ACHN (cell line): Measurements from ENCODE around the gene SUSD4.

Source experiments
- DNase-seq: peaks from one replicate; pipeline ENCODE4 v3.0.0-alpha.2; 2015
- in situ Hi-C: cut with HindIII; loops from 2 replicates; pipeline ENCODE4 v1.10.0; 2017; ENCODE audit warnings: low sequenced_read_pairs, low pct_ligation_motif_present, low pct_unique_long_range_greater_than_20kb

SUSD4 gene

DNA sequence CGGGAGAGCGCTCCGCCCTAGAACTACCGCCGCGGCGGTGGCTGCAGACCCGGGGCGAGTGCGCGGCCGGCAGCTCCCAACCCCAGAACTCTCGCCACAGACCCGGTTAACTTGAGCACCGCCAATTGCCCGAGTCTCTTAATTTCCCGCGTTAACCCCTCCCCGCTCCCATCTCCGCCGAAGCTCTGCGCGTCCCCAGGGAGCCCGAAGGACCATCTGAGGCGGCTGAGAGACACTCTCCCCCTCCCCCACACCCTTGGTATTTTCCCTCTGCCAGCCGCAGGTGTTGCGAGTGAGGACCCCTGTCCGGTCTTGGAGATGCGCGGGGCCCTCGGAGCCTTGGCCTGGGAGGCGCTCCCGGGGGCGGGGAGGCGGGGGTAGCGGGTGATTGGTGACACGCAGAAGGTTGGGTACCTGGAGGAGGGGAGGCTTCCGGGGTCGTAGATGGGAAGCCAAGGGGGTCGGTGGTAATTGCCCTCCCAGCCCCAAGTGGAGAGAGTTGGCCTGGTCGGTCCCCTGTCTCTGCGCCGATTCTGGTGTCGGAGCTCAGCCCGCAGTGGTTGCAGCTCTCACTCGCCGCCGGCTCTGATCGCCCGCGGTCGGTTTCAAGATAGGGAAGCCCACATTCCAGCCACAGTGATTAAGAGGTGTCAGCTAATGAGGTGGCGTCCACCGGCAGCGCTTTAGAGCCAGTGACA is 858 bp upstream of the SUSD4 start:
- no peak for DNase-seq
- in situ Hi-C loops: no loop called here

DNA sequence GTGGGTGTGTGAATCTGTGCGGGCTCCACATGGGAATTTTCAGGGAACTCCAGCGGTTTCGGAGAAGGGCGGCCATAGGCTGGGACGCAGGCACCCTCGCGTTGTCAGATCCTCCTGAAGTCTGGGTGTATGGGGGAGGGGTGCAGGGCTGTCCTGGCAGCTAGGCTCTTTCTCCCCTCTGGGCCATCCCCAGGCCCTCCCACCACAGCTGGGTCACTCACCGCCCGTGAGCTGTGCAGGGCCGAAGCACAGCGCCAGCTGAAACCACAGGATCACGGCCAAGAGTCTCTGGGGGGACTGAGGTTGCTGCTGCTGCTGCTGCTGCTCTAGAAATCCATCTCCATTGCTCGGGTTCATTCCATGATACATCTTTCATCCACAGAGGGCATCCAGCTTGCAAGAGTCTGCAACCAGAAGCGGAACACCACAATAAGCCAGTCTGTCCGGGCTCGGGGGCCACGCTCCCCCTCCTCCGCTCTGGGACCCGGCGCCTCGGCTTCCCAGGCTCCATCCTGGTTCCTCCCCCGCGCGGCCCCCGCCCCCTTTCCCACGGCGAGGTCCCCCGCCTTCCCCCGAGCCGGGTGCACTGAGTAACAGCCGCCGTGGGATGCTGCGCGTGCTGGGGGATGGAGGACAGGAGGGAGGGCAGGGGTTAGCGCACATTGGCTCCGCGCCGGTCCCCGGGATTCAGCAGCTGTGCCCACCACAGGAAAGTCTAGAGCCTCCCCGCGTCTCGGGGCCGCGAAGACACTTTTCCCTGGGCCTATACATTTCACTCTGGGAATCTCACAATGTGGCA is 720 bp downstream of the SUSD4 start:
- DNase-seq: no peak
- in situ Hi-C loops: no loop called here

DNA sequence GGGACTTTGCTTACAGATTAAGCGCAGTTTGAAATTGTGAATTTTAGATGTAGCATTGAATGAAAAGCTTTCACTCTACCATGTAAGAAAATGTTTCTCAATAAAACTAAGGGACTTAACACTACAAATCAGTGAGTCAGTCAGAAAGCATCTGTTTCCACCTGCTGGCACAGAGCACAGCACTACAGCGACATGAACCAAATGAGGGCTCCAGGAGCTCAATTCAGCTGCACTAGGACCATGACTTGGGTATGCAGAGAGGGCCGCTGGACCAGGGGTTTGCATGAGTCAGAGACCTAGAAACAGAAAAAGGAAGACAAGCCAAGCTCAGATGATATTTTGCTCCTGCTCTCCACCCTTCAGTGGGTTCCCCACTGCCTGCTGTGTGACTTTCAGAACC is 5.2 kb downstream of the SUSD4 start:
- peak; percentile 11 for DNase-seq
- in situ Hi-C loops: no loop called here

DNA sequence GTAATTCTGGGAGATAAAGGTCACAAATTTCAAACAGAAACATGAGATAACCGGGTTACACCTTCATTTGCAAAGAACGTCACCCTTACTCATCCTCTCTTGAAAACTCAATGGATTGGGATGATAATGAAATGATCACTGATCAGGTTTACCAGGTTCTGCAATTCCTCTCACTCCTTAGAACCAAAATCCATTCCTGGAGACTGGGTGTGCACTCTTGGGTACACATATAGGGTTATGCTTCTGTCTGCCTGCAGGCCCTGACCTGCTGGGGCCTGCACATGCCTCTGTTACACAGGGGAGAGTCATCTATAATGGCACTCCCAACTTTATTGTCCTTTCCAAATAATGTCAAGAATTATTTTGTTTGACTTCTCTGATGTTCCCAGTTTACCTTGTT is 8.3 kb downstream of the SUSD4 start:
- no peak for DNase-seq
- in situ Hi-C loops: no loop called here

- in situ Hi-C loops: no loop called here
- no peak for DNase-seq
Measured at GRCh38 chr1:223353939-223354338, 10.0 kb downstream of the SUSD4 start.

DNA sequence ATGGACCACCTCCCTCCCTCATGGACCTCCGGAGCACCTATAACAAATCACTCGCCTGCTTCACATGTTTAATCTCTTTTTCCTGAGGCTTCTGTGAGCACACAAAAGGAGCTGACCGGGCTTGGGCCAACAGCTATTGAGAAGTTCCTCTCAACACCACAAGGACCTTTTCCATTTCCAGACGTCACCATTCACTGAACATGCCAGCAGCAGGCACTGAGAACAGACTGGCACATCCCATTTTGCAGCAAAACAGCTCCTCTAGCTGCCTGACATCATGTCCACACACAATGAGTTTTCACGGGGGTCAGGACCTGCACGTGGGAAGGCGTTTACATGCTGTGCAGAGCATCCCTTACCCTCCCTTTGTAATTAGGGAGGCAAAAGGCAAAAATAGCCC is 11.0 kb downstream of the SUSD4 start:
- DNase-seq: no peak
- in situ Hi-C loops: no loop called here

DNA sequence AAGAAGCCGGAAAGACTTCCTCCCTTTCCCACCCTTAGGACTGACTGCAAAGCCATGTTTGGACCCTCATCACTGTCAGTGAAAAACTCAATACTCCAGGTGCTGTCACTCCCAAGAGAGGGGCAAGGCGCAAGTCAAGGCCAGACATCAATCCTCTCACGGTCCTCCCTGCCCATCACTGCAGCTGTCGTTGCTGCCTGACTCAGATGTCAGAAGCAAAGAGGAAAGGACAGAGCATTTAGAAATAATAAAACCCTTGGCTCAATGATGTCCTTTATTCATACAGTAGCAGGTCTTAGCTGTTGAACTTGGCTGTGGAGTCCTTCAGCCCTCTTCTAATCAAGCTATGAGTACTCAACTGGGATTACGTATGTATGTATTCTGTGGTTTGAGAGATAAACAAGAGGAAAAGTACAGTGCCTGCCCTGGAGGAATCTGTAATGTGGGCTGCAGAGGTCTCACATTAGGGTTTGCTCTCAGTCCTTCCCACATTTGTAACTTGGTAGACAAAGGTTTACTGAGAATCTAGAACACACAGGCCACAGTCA is 13.5 kb downstream of the SUSD4 start:
- in situ Hi-C loops: no loop called here
- no peak for DNase-seq

- in situ Hi-C loops: no loop called here
- DNase-seq: no peak
Measured at GRCh38 chr1:223349241-223349640, 14.7 kb downstream of the SUSD4 start.

- in situ Hi-C loops: no loop called here
- no peak for DNase-seq
Measured at GRCh38 chr1:223348439-223348838, 15.5 kb downstream of the SUSD4 start.

- in situ Hi-C loops: no loop called here
- no peak for DNase-seq
Measured at GRCh38 chr1:223347583-223347982, 16.4 kb downstream of the SUSD4 start.

- in situ Hi-C loops: no loop called here
- DNase-seq: no peak
Measured at GRCh38 chr1:223346311-223346710, 17.7 kb downstream of the SUSD4 start.

- no peak for DNase-seq
- in situ Hi-C loops: no loop called here
Measured at GRCh38 chr1:223345720-223346119, 18.3 kb downstream of the SUSD4 start.

GRCh38 chr1:223344491-223344890 is 19.5 kb downstream of the SUSD4 start:
- DNase-seq: no peak
- in situ Hi-C loops: no loop called here

GRCh38 chr1:223343692-223344091 is 20.3 kb downstream of the SUSD4 start:
- DNase-seq: no peak
- in situ Hi-C loops: no loop called here

DNA sequence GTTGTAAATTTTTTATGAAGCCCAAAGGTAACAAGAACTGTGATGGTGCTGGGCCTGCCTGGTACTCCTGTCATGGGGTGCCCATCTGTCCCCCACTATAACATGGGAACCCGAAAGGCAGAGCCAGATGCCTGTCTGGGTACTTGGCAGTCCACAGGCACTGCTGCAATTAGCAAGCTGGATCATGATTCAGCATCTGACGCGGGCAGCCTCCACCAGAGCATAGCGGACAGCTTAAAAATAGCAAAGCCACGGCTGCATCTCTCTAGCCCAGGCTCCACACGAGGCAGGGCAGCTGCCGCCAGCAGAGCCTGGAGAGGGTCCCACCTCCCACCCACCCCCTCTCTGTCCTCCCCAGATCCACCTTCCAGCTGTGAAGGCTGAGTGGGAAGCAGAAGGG is 22.9 kb downstream of the SUSD4 start:
- peak; percentile 51 for DNase-seq

GRCh38 chr1:223340637-223341036 is 23.3 kb downstream of the SUSD4 start:
- in situ Hi-C loops: no loop called here

More for the DNA sequence above, 22.9 kb downstream of the SUSD4 start:
- in situ Hi-C loops: no loop called here

DNA sequence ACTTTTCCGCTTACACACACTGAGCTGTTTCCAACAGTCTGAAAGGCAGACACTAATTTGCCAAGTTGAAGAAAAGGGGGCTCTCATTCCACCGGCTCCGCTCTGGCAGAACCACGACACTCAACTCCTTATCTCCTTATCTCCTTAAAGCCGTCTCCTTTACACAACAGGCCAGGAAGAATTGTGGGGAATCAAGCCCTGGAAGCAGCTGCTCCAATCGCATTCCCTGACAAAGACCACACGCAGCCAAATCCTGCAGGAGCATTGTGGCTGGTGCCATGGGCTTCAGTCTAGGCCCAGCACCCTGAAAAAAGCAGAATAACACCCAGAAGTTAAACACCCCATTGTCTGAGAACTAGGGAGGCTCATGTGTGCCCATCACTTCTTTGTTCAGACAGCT is 24.1 kb downstream of the SUSD4 start:
- in situ Hi-C loops: no loop called here
- DNase-seq: no peak

More at GRCh38 chr1:223340637-223341036, 23.3 kb downstream of the SUSD4 start:
- DNase-seq: no peak

DNA sequence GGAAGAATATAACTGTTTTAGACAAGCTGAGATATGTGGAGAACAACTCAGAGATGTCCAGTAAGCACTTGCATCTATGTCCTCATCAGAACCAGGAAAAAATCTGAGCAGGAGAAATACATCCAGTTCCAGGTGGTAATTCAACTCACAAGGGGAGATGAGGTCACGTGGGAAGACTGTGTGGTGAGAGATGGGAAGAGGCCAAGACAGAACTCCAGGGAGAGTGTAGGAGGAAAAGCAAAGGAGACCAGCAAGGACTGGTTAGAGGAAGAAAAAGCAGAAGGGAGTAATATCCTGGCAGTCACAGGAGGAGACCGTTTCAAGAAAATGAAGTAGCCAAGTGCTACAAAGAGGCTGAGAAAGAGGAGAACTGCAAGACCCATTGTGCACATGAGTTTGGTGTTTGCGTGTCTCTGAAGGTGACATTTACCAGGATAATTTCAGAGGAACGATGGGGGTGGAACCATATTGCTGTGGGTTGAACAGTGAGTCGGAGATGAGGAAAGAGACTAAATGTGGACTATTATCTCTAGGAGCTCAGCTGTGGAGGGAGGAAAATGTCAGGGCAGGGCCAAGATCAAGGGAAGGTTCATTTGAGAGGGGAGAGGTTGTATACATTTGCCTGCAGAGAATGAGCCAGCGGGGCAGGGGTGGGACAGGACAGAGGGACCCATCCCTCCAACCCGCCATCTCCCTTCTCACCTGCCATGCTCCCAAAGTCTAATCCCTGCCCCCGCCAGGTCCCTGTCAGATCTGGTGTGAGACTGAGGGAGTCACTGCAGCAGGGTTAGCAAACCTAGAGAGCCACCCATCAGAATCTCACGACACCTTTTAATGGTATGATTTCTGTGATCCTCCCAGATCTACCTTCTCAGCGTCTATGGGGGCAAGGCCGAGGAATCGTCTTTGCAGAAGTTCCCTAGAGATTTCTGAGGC is 24.9 kb downstream of the SUSD4 start:
- in situ Hi-C loops: no loop called here
- DNase-seq: no peak
